ENCODE results near the gene PTPN7. TPM values are rescaled to one million over a fixed set of nuclear protein-coding genes. Genes with fewer than 3 reads are reported as not detected.

PTPN7 gene
- total RNA-seq, 1 donor from 2014 or later: 0.75 TPM

- Histone ChIP-seq H3K4me2 (ENCODE audit: low read length) (no peak overlapping the region), H3K27ac (ENCODE audit: low read depth, low read length) (no peak overlapping the region), H4K20me1 (ENCODE audit: insufficient read depth, low read length) (no peaks in the 10 kb centered on the region), H3K27me3 (ENCODE audit: insufficient read depth, low read length) (peaks cover 16% of the 10 kb centered on the region), H3K4me1 (ENCODE audit: insufficient read depth, low read length) (no peaks in the 10 kb centered on the region), H3K9ac (ENCODE audit: low read length) (no peak overlapping the region), H3K9me3 (ENCODE audit: insufficient read depth, low read depth, low read length) (no peaks in the 10 kb centered on the region), H3K4me3 (ENCODE audit: insufficient read depth, low read depth, low read length) (no peak overlapping the region), H3K36me3 (ENCODE audit: insufficient read depth, low read length) (no peaks in the 10 kb centered on the region), H2AFZ (ENCODE audit: low read depth, low read length) (no peak overlapping the region), H3K79me2 (ENCODE audit: insufficient read depth, low read length) (no peaks in the 10 kb centered on the region)
- no peak overlapping the region for H3K4me3 Mint-ChIP-seq (ENCODE audit: unreplicated experiment)
- DNase-seq (ENCODE audit: low read depth) (no peak), FAIRE-seq (no peak)
- no peaks in the 10 kb centered on the region for H3K9me3 Mint-ChIP-seq (ENCODE audit: unreplicated experiment)
- peaks cover 2% of the 10 kb centered on the region for H3K36me3 Mint-ChIP-seq (ENCODE audit: low read depth, unreplicated experiment)
- TF ChIP-seq CTCF (IDR thresholded peaks at IDR 0.05; ENCODE audit: insufficient read depth, low read depth, low read length) (no peak), EZH2 (IDR thresholded peaks at IDR 0.05; ENCODE audit: insufficient read depth, low read length) (no peak)
- H3K4me1 Mint-ChIP-seq (ENCODE audit: low read depth, unreplicated experiment): no peaks in the 10 kb centered on the region
- no peak overlapping the region for H3K27ac Mint-ChIP-seq (ENCODE audit: unreplicated experiment)
- H3K27me3 Mint-ChIP-seq (ENCODE audit: low read depth, unreplicated experiment): peaks cover 52% of the 10 kb centered on the region
These were observed 19.7 kb upstream of the PTPN7 start for GRCh38 chr1:202179828-202180750.

GRCh38 chr1:202176949-202177927 is 16.8 kb upstream of the PTPN7 start:
- H3K9ac ChIP-seq (ENCODE audit: low read length): no peak overlapping the region
- peaks cover 16% of the 10 kb centered on the region for H3K27me3 ChIP-seq (ENCODE audit: insufficient read depth, low read length)
- TF ChIP-seq EZH2 (IDR thresholded peaks at IDR 0.05; ENCODE audit: insufficient read depth, low read length) (no peak), CTCF (IDR thresholded peaks at IDR 0.05; ENCODE audit: insufficient read depth, low read depth, low read length) (no peak)
- H3K4me3 Mint-ChIP-seq (ENCODE audit: unreplicated experiment): no peak overlapping the region
- FAIRE-seq (no peak), DNase-seq (ENCODE audit: low read depth) (no peak)
- no peak overlapping the region for H3K4me2 ChIP-seq (ENCODE audit: low read length)
- H3K27ac Mint-ChIP-seq (ENCODE audit: unreplicated experiment): no peak overlapping the region
- H3K4me1 Mint-ChIP-seq (ENCODE audit: low read depth, unreplicated experiment): no peaks in the 10 kb centered on the region
- H3K9me3 Mint-ChIP-seq (ENCODE audit: unreplicated experiment): no peaks in the 10 kb centered on the region
- H3K27me3 Mint-ChIP-seq (ENCODE audit: low read depth, unreplicated experiment): peaks cover 40% of the 10 kb centered on the region
- H3K79me2 ChIP-seq (ENCODE audit: insufficient read depth, low read length): no peaks in the 10 kb centered on the region
- H2AFZ ChIP-seq (ENCODE audit: low read depth, low read length): no peak overlapping the region
- no peaks in the 10 kb centered on the region for H3K4me1 ChIP-seq (ENCODE audit: insufficient read depth, low read length)
- no peak overlapping the region for H3K4me3 ChIP-seq (ENCODE audit: insufficient read depth, low read depth, low read length)
- no peak overlapping the region for H3K27ac ChIP-seq (ENCODE audit: low read depth, low read length)
- no peaks in the 10 kb centered on the region for H3K9me3 ChIP-seq (ENCODE audit: insufficient read depth, low read depth, low read length)
- H3K36me3 Mint-ChIP-seq (ENCODE audit: low read depth, unreplicated experiment): peaks cover 2% of the 10 kb centered on the region
- no peaks in the 10 kb centered on the region for H3K36me3 ChIP-seq (ENCODE audit: insufficient read depth, low read length)
- H4K20me1 ChIP-seq (ENCODE audit: insufficient read depth, low read length): no peaks in the 10 kb centered on the region
